Activated CD4-positive, CD25-positive, alpha-beta regulatory T cell (primary cell): ENCODE data around the gene INPP5J.
"Not testable (repeated sequence)": the region's sequence is repeated elsewhere in the genome, so short reads cannot be mapped to it uniquely, and the experiment has no call there.

Source experiments
- DNase-seq, 4 experiments: peaks; one replicate each; lab custom pipeline; 2025; lab: John Stamatoyannopoulos, UW

Gene INPP5J

DNA sequence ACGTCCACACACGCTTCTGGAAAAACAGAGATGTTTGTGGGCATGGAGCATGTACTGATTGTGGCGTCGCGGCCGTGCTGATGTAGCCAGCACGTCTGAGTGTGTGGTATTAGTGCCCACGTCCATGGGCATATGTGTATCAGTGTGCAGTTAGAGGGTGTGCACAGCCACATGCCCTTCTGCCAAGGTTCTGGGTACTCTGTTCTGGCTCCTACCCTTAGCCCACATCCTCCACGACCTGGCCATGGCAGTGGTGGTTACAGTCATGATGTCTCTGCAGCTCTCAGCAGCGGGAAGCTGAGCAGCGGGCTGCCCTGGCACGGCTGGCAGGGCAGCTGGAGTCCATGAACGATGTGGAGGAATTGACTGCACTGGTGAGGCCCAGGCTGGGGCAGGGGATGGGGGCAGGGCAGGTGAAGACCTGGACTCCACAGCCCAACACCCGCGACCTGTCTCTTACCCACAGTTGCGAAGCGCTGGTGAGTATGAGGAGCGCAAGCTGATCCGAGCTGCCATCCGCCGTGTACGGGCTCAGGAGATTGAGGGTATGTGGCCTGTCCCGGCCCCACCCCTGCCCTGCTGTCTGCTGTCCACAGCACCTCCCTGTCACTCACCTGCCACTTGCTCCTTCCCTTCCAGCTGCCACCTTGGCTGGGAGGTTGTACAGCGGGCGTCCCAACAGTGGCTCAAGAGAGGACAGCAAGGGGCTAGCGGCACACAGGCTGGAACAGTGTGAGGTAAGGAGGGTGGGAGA lies 34.4 kb upstream of the INPP5J start:
- no peak for DNase-seq

DNA sequence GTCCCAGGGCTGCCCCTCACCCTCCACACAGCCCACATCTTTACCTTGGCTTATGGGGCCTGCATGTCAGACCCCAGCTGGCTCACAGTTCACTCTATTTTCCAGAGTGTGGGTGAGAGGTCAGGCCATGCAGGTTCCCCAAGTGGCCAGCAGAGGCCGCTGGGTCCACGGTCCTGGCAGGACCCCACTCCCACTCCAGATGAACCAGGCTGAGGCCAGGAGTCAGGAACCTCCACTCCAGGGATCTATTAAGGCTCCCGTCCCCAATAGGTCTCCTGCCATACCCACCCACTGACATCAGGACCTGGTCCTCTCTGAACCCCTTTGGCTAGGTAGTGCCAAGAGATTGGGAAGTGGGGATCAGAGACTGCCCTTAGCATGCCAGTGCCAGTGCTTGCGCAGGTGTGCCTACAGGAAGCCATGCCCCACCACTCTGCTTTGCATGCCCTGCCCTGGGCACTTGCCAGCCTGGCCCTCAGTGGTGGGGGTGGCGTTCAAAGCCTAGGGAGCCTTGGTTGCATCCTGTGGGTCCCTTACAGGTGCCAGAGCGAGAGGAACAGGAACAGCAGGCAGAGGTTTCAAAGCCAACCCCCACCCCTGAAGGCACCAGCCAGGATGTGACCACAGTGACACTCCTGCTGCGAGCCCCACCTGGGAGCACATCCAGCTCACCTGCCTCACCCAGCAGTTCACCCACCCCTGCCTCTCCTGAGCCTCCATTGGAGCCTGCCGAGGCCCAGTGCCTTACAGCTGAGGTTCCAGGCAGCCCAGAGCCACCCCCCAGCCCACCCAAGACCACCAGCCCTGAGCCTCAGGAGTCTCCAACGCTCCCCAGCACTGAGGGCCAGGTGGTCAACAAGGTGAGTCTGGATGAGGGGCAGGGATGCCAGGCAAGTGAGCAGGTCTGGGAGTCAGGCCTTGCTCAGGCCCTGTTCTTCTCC lies 33.3 kb upstream of the INPP5J start:
- peak in 1 of 4 experiments; percentile 23 for DNase-seq

DNA sequence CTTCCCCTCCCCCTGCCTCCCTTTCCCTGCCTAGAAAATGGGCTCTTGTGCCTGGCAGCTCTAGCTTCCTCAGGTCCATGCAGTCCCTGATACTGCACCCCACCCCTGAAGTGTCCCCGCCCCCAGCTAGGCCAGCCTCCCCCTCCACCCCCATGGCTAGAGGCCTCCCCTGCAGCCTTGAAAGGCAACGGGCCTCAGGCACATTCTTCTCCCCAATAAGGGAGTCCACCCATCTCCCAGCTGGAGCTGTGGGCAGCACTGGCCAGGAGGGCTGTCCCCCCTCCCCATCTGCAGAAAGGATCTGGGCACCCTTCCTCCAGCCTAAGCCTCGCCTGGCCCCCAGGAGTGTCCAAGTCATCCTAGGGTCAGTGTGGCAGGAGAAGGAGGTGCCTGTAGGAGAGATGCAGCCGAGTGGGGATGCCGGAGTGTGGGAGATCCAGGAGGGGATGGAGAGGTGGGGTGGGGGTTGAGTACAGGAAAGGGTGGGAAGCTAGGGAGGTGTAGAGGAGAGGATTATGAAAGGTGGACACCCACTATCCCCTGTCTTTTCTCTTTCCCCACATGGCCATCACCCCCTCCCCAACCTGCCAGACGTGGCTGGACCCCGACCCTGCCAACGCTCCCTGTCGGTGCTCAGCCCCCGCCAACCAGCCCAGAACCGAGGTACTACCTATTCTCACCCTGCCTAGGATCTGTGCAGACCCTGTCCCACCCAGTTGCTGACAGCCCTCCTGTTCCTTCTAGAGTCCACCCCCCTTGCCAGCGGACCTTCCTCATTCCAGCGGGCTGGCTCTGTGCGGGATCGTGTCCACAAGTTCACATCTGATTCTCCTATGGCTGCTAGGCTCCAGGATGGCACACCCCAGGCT lies 32.3 kb upstream of the INPP5J start:
- DNase-seq, result no peak

DNA sequence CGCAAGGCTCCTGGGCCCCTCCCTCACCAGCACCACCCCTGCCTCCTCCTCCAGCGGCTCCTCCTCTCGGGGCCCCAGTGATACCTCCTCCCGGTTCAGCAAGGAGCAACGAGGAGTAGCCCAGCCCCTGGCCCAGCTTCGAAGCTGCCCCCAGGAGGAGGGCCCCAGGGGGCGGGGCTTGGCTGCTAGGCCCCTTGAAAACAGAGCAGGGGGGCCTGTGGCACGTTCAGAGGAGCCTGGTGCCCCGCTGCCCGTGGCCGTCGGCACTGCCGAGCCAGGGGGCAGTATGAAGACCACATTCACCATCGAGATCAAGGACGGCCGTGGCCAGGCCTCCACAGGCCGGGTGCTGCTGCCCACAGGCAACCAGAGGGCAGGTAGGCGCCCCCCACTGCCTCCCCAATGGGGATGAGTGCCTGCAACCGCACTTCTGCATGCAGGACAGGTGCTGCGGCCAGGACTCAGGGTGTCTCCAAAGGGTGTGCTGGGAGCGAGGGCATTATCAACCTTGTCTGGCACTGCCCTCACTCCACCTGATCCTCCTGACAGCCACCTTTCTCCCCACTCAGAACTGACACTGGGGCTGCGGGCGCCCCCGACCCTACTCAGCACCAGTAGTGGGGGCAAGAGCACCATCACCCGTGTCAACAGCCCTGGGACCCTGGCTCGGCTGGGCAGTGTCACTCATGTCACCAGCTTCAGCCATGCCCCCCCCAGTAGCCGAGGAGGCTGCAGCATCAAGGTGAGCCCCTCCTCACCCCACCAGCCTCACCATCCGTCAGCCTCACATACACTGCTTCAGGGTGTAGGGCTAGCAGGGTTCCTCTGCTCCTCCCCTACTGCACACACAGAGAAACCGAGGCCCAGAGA lies 31.4 kb upstream of the INPP5J start:
- DNase-seq, result no peak

DNA sequence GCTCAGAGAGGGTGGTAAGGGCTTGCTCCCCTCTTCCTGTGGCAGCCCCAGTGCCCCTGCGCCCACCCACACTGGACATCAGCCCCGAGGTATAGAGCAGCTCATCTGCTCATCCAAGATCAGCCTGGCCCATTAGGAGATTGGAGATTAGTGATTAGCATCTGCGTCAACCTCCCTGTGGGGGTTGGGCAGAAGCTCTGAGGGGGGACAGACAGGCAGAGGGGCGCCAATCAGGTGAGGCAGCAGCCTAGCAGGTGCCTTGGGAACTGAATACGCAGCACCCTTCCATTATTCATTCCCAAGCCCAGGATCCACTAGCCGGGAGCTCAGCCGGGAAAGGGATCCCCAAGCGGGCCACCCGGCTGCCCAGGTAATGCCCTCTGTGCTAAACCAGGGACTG lies 30.6 kb upstream of the INPP5J start:
- no peak for DNase-seq

DNA sequence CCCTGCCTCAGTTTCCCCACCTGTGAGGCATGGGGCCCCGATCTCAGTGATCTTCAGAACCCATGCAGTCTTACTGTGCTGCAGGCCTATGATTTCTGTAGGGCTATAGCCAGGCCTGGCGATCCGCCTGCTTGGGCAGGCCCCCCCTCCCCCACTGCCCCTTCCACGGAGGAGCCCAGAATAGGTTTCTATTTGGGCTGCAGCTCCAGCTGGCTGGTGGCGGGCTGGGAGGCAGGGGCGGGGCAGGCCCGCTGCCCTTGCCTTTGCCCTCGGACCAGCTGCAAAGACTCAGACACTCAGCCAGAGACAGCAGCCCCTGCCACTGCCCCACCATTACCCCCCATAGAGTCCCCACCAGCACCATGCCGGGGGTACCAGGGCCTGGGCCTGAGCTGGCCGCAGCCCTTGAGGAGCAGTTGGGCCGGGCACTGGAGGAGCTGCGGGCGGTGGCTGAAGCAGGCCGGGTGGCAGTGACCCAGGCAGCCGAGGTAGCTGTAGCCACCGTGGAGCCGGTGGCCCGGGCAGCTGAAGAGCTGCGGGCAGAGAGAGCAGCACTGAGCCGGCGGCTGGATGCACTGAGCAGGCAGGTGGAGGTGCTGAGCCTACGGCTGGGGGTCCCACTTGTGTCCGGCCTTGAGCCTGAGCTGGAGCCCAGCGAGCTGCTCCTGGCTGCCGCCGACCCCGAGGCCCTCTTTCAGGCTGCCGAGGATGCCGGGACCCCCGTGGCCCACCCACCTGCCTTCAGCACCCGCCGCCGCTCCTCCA lies 29.5 kb upstream of the INPP5J start:
- no peak for DNase-seq

DNA sequence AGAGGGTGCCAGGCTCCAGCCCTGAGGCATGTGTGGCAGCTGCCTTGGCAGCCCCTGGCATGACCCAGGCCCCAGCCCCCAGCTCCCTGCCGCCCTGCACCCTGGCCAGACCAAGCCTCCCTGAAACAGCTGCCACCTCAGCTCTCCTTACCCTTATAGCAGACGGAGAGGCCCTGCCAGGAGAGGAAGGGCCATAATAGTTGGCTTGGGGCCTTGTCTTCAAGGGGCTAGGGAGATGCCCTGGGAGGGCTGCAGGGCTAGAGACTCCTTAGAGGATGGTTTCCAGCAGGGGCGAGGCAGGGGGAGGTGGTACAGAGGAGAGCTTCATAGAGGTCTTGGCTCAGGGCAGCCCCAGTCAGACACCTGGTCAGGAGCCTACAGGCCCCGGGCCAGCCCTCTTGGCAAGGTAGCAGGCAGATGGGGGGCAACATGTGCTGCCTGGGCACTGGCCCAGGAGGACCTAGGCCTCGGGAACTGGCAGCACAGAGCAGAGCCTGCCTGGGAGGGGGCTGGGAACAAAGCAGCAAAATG lies 28.7 kb upstream of the INPP5J start:
- DNase-seq, result no peak

DNA sequence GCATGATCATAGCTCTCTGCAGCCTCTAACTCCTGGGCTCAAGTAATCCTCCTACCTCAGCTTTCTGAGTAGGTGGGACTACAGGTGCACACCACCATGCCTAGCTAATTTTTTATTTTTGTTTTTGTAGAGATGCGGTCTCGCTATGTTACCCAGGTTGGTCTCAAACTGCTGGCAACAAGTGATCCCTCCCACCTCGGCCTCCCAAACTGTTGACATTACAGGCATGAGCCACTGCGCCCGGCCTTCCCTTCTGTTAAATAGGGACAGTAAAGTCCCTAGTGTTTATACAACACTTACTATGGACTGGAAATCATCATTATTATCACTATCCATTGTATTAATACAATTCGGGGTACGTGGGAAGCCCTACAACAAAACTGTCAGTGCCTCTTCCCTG lies 28.0 kb upstream of the INPP5J start:
- DNase-seq, result no peak

DNA sequence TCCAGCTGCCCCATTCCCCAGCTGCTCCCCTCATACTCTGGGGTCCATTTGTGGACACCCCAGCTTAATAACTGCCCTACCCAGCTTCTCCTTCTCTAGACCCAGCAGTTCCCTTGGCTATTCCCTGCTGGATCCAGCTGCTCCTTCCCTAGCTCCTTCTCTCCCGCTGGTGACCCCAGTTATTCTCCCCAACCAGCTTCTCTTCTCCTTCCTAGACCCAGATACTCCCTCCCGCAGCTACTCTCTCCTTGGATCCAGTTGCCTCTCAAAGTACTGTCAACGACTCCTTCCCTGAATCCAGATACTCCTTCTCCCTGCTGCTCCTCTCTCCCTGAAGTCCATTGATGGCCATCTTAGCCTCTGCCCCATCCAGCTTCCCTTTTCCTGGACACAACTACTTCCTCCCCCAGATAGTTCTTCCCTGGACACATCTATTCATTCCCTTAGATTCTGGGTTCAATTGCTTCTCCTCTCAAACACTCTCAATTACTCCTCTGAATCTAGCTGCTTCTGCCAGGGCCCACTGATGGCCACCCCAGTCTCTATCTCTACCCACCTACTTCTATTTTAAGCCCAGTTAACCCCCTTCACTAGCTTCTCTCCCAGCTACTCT lies 27.0 kb upstream of the INPP5J start:
- DNase-seq, result no peak

DNA sequence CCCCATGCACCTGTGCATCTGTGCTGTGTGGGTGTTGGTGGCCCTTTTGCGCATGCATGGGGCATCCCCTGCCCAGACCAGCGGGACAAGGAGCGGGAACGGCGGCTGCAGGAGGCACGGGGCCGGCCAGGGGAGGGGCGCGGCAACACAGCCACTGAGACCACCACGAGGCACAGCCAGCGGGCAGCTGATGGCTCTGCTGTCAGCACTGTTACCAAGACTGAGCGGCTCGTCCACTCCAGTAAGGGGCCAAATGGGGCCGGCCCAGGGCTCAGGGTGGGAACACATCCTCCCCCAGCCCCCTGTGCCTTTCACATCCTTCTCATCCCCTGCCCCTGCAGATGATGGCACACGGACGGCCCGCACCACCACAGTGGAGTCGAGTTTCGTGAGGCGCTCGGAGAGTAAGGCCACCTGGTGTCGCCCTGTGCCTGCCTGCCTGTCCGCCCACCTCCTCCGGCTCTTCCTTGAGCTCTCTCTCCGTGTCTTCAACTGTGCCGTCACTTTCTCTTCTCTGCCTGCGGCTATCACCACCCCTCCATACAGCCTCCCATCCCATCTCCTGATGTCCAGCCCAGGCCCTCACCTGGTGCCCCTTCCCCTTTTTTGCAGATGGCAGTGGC lies 26.0 kb upstream of the INPP5J start:
- DNase-seq, result no peak

DNA sequence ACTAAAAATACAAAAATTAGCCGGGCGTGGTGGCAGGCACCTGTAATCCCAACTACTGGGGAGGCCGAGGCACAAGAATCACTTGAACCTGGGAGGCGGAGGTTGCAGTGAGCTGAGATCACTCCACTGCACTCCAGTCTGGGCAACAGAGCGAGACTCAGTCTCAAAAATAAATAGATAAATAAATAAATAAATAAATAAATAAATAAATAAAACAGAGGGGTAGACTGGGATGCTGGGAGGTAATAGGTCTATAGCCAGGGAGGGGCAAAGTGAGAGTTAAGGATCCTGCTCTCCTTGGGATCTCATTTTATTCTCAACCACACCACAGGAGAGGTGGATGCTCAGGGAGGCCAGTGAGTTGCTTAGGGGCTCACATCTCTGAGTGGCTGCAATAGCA lies 25.2 kb upstream of the INPP5J start:
- DNase-seq, result not testable (repeated sequence)

DNA sequence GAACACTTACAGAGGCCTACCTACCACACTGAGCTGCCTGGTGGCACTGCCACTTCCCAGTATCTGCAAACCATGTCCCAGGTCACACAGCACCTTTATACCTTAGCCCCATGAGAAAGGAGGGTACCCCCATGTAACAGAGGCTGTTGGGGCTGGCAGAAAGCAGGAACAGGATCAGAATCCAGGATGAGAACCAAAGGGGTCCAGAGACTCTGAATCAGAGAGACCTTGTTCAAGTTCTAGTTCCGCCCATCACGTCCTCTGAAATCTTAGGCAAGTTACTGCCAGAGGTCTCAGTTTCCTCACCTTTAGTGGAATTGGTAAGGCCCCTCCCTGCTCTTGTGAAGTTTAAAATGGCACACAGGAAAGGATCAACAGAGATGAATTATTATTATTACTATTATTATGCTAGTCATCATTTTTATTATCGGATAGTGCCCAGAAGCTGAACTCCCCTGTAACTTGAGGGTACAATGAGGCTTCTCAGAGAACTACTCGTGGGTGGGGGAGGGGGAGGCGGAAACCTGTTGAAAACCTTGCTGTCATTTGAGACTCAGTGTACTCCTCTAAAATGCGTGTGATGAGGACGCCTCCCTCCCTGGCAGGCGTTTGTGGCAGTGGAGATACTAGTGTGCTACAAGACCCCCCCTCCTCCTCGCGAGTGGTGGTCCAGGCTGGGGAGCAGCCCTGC lies 24.7 kb upstream of the INPP5J start:
- DNase-seq, result no peak

DNA sequence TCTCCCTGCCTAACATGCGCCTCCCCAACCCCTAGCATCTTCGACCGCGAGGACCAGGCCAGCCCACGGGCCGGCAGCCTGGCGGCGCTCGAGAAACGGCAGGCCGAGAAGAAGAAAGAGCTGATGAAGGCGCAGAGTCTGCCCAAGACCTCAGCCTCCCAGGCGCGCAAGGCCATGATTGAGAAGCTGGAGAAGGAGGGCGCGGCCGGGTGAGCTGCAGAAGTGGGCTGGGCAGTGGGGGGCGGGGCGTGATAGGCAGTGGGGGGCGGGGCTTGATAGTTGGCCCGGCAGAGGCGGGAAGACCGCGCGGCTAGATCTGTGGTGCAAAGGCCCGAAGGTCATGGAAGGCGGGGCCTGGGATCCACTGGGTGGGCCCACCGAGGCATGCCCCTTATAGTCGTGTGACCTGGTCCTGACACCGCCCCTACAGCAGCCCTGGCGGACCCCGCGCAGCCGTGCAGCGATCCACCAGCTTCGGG lies 24.1 kb upstream of the INPP5J start:
- DNase-seq, result no peak

DNA sequence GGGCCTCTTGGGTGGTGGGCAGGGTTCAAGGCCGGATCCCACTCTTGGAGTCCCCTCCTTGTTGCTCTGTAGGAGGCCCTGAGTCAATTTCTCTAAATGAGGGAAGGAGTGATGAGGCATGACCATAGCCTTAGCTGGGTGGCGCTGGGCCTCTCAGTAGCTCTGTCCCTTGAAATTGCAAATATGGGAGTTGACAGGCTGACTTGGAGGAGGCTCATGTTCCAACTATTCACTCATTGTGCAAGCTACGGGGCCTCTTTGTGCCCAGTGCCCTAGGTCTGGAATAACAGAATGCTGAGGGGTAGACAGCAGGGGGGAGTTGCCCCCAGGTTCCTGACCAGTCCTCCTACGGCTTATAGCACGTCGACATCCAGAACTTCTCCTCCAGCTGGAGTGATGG lies 23.4 kb upstream of the INPP5J start:
- DNase-seq, result no peak

DNA sequence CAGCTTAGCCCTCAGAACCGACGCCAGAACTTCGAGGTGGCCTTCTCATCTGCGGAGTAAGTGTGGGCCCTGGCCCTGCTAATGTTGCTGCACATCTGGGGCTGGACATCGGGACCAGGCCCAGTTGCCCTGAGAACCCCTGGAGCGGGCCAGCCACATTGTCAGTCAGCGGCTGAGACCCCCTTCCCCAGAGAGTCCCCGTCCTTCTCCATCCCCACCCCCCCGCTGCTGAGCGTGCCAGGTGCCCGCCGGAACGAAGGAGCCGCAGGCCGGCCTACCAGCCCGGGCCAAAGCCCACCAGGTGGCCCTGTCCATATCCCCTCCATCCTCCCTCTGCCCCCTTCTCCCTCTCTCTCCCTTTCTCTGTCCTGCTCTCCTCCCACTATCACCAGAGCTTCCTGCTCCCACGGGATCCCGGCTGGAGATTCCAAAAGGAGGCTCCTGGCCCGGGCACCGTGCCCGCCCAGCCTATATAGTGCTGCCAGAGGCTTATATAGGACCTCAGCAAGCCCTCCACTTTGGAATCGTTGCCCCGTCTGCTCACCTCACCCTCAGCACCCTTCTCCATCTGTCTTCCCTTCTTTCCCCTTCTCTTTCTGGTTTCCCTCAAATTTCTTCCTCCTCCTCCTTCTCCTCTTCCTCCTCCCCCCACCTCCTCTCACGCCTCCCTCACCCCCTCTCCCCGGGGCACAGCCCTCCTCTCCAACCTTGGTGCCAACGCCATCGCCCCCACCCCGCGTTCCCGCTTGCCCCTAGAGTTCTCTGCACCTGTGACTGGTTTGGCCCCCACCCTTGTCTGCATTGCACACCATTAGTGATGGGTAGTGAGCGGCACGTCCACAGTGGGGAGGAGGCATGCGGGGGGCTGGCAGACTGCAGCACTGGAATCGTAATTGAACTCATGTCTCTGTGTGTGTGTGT lies 22.7 kb upstream of the INPP5J start:
- no peak for DNase-seq

DNA sequence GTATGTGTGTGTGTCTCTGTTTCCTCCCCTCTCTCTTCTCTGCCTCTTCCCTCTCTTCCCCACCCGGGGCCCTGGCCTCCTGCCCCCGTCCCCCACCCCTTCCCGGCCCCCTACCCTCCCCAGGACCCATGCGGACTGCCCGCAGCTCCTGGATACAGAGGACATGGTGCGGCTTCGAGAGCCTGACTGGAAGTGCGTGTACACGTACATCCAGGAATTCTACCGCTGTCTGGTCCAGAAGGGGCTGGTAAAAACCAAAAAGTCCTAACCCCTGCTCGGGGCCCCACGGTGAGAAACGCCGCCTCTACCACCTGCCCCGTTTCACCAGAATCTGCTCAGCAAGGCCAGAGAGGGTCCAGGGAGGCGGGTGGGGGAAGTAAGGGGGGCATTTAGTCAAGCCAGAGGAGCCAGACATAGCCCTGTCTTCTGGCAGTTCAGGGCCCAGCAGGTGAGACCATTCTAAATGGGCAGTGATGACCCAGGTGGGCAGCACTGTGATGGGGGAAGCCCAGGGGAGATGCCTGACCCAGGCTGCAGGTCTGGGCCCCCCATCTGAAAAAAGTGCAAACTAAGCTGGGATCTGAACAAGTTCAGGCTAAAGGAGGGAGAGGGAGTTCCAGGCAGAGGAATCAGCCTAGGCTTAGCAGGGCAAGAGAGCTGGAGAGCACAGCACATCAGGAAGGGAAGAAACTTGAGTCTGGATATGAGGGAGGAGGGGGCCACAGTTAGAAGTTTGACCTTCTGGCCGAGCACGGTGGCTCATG lies 21.8 kb upstream of the INPP5J start:
- no peak for DNase-seq
